Neuronal stem cell (in vitro differentiated cells): ENCODE results near the gene PIN1.

Experiments
- DNase-seq: peaks from one replicate; pipeline ENCODE4 v3.0.0-alpha.2; 2013; ENCODE audit warnings: low spot score
- H2AFZ ChIP-seq: one replicate; pipeline ENCODE4 v1.6.1; 2013; ENCODE audit warnings: mild to moderate bottlenecking, low read length, inconsistent platforms
- H2AK5ac ChIP-seq: 2 replicates; pipeline ENCODE4 v1.6.1; 2013; ENCODE audit warnings: low read depth, mild to moderate bottlenecking, inconsistent platforms, low read length, moderate library complexity, mixed read lengths
- H2BK120ac ChIP-seq: 2 replicates; pipeline ENCODE4 v1.6.1; 2013; ENCODE audit warnings: low read depth, mild to moderate bottlenecking, inconsistent platforms, low read length, moderate library complexity, mixed read lengths
- H2BK12ac ChIP-seq: one replicate; pipeline ENCODE4 v1.6.1; 2013; ENCODE audit warnings: low read length, inconsistent platforms
- H2BK15ac ChIP-seq: 2 replicates; pipeline ENCODE4 v1.6.1; 2013; ENCODE audit warnings: mild to moderate bottlenecking, low read length, inconsistent platforms, mixed read lengths
- H2BK5ac ChIP-seq: one replicate; pipeline ENCODE4 v1.6.1; 2013; ENCODE audit warnings: inconsistent platforms, mild to moderate bottlenecking, low read length, moderate library complexity
- H3K14ac ChIP-seq: one replicate; pipeline ENCODE4 v1.6.1; 2013; ENCODE audit warnings: low read length, inconsistent platforms
- H3K18ac ChIP-seq: 2 replicates; pipeline ENCODE4 v1.6.1; 2013; ENCODE audit warnings: low read length, inconsistent platforms
- H3K23ac ChIP-seq: 2 replicates; pipeline ENCODE4 v1.6.1; 2013; ENCODE audit warnings: low read depth, mild to moderate bottlenecking, mixed read lengths, low read length, inconsistent platforms; ENCODE audit not compliant: poor library complexity
- H3K27ac ChIP-seq: replicated peaks from 3 replicates; pipeline ENCODE4 v1.5.1; 2013; ENCODE audit warnings: low read length, inconsistent platforms
- H3K27me3 ChIP-seq, 3 experiments: 2 replicates each; pipeline ENCODE4 v1.6.1; 2013; ENCODE audit warnings: low read length in 3 of 3, mild to moderate bottlenecking in 2 of 3, inconsistent platforms in 1 of 3, low read depth in 1 of 3, mixed read lengths in 1 of 3, moderate library complexity in 1 of 3; ENCODE audit not compliant: control insufficient read depth in 3 of 3, insufficient read depth in 3 of 3
- H3K36me3 ChIP-seq, 2 donors: replicated peaks in 1 of 2; 2 replicates each; pipeline ENCODE4 v1.6.1; 2013; ENCODE audit warnings: low read length in 2 of 2; ENCODE audit not compliant: control insufficient read depth in 2 of 2, insufficient read depth in 2 of 2
- H3K4ac ChIP-seq: 2 replicates; pipeline ENCODE4 v1.6.1; 2013; ENCODE audit warnings: inconsistent platforms, mild to moderate bottlenecking, low read length, moderate library complexity
- H3K4me1 ChIP-seq, 2 donors: 1 replicate in 1 of 2; 2 replicates in 1 of 2; pipeline ENCODE4 v1.6.1; 2013; ENCODE audit warnings: low read length in 2 of 2, low read depth in 1 of 2; ENCODE audit not compliant: control insufficient read depth in 2 of 2, insufficient read depth in 1 of 2
- H3K4me2 ChIP-seq: one replicate; pipeline ENCODE4 v1.6.1; 2013; ENCODE audit warnings: mild to moderate bottlenecking, low read length, inconsistent platforms; ENCODE audit not compliant: insufficient read depth, poor library complexity, severe bottlenecking
- H3K4me3 ChIP-seq, 2 donors: 2 replicates each; pipeline ENCODE4 v1.5.1; 2013; ENCODE audit warnings: low read length in 2 of 2, mild to moderate bottlenecking in 2 of 2, inconsistent platforms in 1 of 2, moderate library complexity in 1 of 2
- H3K79me1 ChIP-seq: one replicate; pipeline ENCODE4 v1.6.1; 2013; ENCODE audit warnings: low read depth, mild to moderate bottlenecking, inconsistent platforms, low read length, moderate library complexity
- H3K9ac ChIP-seq: one replicate; pipeline ENCODE4 v1.6.1; 2013; ENCODE audit warnings: mild to moderate bottlenecking, low read depth, low read length, inconsistent platforms; ENCODE audit not compliant: poor library complexity
- H3K9me3 ChIP-seq, 2 donors: replicated peaks in 1 of 2; 2 replicates each; pipeline versions ENCODE3 to v1.6.1; 2013; ENCODE audit warnings: low read length in 2 of 2, mild to moderate bottlenecking in 2 of 2, inconsistent platforms in 1 of 2, low read depth in 1 of 2, mixed read lengths in 1 of 2, moderate library complexity in 1 of 2; ENCODE audit not compliant: control insufficient read depth in 2 of 2, insufficient read depth in 1 of 2
- H4K8ac ChIP-seq: one replicate; pipeline ENCODE4 v1.6.1; 2013; ENCODE audit warnings: low read depth, mild to moderate bottlenecking, inconsistent platforms, low read length, moderate library complexity
- H4K91ac ChIP-seq: one replicate; pipeline ENCODE4 v1.6.1; 2013; ENCODE audit warnings: low read length, low read depth, mild to moderate bottlenecking, inconsistent platforms; ENCODE audit not compliant: poor library complexity
- WGBS, 2 donors: extraction: QIAGEN DNeasy Blood & Tissue Kit; methylation state at CpG; one replicate each; pipeline ENCODE4 v1.1.7; 2013; ENCODE audit warnings: missing lambda C conversion rate in 2 of 2, mixed read lengths in 1 of 2; ENCODE audit not compliant: insufficient read length in 2 of 2, insufficient replicate concordance in 1 of 2; ENCODE audit errors: extremely low coverage in 2 of 2; 5-methylcytosine and 5-hydroxymethylcytosine counted together

PIN1 gene

GRCh38 chr19:9836021-9836420 is 903 bp downstream of the PIN1 start:
- no peak overlapping the region for H2BK12ac ChIP-seq
- H3K4me2 ChIP-seq: peak overlapping the region; percentile 89
- no CpG with 5 or more reads among the region's 5 CpGs for WGBS, 2 donors
- H3K4me3 ChIP-seq: peak overlapping the region; percentile 89 to 92
- H3K4me1 ChIP-seq: peaks cover 4 to 5% of the 10 kb centered on the region in 2 donors
- H3K27ac ChIP-seq: no peak overlapping the region
- H3K9ac ChIP-seq: no peak overlapping the region
- no peak overlapping the region for H3K23ac ChIP-seq
- no peak overlapping the region for H3K18ac ChIP-seq
- no peaks in the 10 kb centered on the region for H3K27me3 ChIP-seq
- no peak overlapping the region for H4K91ac ChIP-seq
- H3K9me3 ChIP-seq: no peaks in the 10 kb centered on the region
- H2AFZ ChIP-seq: no peak overlapping the region
- peaks cover 16 to 47% of the 10 kb centered on the region in 2 donors for H3K36me3 ChIP-seq
- H2AK5ac ChIP-seq: no peak overlapping the region
- H3K79me1 ChIP-seq: peaks cover 14% of the 10 kb centered on the region
- no peak overlapping the region for H2BK15ac ChIP-seq
- no peak overlapping the region for H2BK5ac ChIP-seq
- H4K8ac ChIP-seq: no peak overlapping the region
- H3K14ac ChIP-seq: no peak overlapping the region
- H2BK120ac ChIP-seq: no peak overlapping the region
- DNase-seq: no peak
- no peak overlapping the region for H3K4ac ChIP-seq

GRCh38 chr19:9838324-9838723 is 3.2 kb downstream of the PIN1 start:
- Histone ChIP-seq H3K27ac (no peak overlapping the region), H3K4me1 (peaks cover 4 to 5% of the 10 kb centered on the region in 2 donors), H2BK120ac (no peak overlapping the region), H4K8ac (no peak overlapping the region), H3K14ac (no peak overlapping the region), H3K36me3 (peaks cover 37 to 61% of the 10 kb centered on the region in 2 donors), H2BK15ac (no peak overlapping the region), H3K79me1 (peaks cover 17% of the 10 kb centered on the region), H2BK5ac (no peak overlapping the region), H3K9ac (no peak overlapping the region), H2BK12ac (no peak overlapping the region), H4K91ac (no peak overlapping the region), H3K4me3 (no peak overlapping the region), H3K9me3 (no peaks in the 10 kb centered on the region), H3K23ac (peak overlapping the region; percentile 10), H2AK5ac (no peak overlapping the region), H2AFZ (no peak overlapping the region), H3K27me3 (no peaks in the 10 kb centered on the region), H3K18ac (no peak overlapping the region), H3K4ac (no peak overlapping the region), H3K4me2 (no peak overlapping the region)
- no CpG with 5 or more reads among the region's 15 CpGs for WGBS, 2 donors
- no peak for DNase-seq

- Histone ChIP-seq H3K4me3 (no peak overlapping the region), H2AFZ (no peak overlapping the region), H2BK120ac (no peak overlapping the region), H2BK12ac (no peak overlapping the region), H3K14ac (no peak overlapping the region), H2BK15ac (no peak overlapping the region), H3K4ac (no peak overlapping the region), H3K27ac (no peak overlapping the region), H3K27me3 (no peaks in the 10 kb centered on the region), H3K36me3 (peaks cover 42 to 72% of the 10 kb centered on the region in 2 donors), H2BK5ac (no peak overlapping the region), H3K23ac (no peak overlapping the region), H3K4me1 (peaks cover 3 to 4% of the 10 kb centered on the region in 2 donors), H4K91ac (no peak overlapping the region), H2AK5ac (no peak overlapping the region), H3K18ac (no peak overlapping the region), H3K79me1 (peaks cover 17% of the 10 kb centered on the region), H3K9me3 (no peaks in the 10 kb centered on the region), H4K8ac (no peak overlapping the region), H3K4me2 (no peak overlapping the region), H3K9ac (no peak overlapping the region)
- no peak for DNase-seq
- no CpG with 5 or more reads among the region's 1 CpG for WGBS, 2 donors
Observed at GRCh38 chr19:9839415-9839814, 4.3 kb downstream of the PIN1 start.

GRCh38 chr19:9842834-9843625 is 7.9 kb downstream of the PIN1 start:
- Histone ChIP-seq H2BK5ac (no peak overlapping the region), H2AFZ (no peak overlapping the region), H3K27ac (no peak overlapping the region), H3K9me3 (no peaks in the 10 kb centered on the region), H2AK5ac (no peak overlapping the region), H3K4me2 (no peak overlapping the region), H2BK120ac (no peak overlapping the region), H2BK12ac (no peak overlapping the region), H3K4ac (no peak overlapping the region), H3K14ac (no peak overlapping the region), H3K79me1 (peaks cover 14% of the 10 kb centered on the region), H4K91ac (no peak overlapping the region), H3K27me3 (no peaks in the 10 kb centered on the region), H3K36me3 (peaks cover 55 to 99% of the 10 kb centered on the region in 2 donors), H4K8ac (no peak overlapping the region), H3K18ac (no peak overlapping the region), H2BK15ac (no peak overlapping the region), H3K4me3 (no peak overlapping the region), H3K4me1 (no peaks in the 10 kb centered on the region), H3K23ac (no peak overlapping the region), H3K9ac (no peak overlapping the region)
- WGBS, 2 donors: no CpG with 5 or more reads among the region's 9 CpGs
- no peak for DNase-seq
